Duodenal mucosa (tissue), 2 donors: ENCODE results near the gene TRIM44.

Source experiments
- H3K27ac ChIP-seq: one replicate; pipeline ENCODE4 v1.7.0; 2013; ENCODE audit warnings: low read depth, low read length
- H3K27me3 ChIP-seq, 2 donors: one replicate each; pipeline ENCODE4 v1.7.0; 2013; ENCODE audit warnings: low read length in 2 of 2, control low read depth in 1 of 2; ENCODE audit not compliant: insufficient read depth in 2 of 2, control insufficient read depth in 1 of 2
- H3K36me3 ChIP-seq, 2 donors: one replicate each; pipeline ENCODE4 v1.7.0; 2013; ENCODE audit warnings: low read length in 2 of 2, control low read depth in 1 of 2; ENCODE audit not compliant: insufficient read depth in 2 of 2, control insufficient read depth in 1 of 2
- H3K4me1 ChIP-seq, 2 donors: one replicate each; pipeline ENCODE4 v1.7.0; 2013; ENCODE audit warnings: low read length in 2 of 2, control low read depth in 1 of 2; ENCODE audit not compliant: insufficient read depth in 2 of 2, control insufficient read depth in 1 of 2
- H3K4me3 ChIP-seq, 2 donors: one replicate each; pipeline ENCODE4 v1.7.0; 2013; ENCODE audit warnings: low read length in 2 of 2, low read depth in 1 of 2
- H3K9ac ChIP-seq, 2 donors: one replicate each; pipeline ENCODE4 v1.7.0; 2013; ENCODE audit warnings: low read length in 2 of 2, low read depth in 1 of 2
- H3K9me3 ChIP-seq, 2 donors: one replicate each; pipeline ENCODE4 v1.7.0; 2013; ENCODE audit warnings: low read length in 2 of 2, control low read depth in 1 of 2; ENCODE audit not compliant: control insufficient read depth in 1 of 2

Gene TRIM44

GRCh38 chr11:35671396-35672127 is 9.0 kb downstream of the TRIM44 start:
- Histone ChIP-seq H3K9ac (no peak overlapping the region), H3K9me3 (no peaks in the 10 kb centered on the region), H3K4me3 (no peak overlapping the region), H3K27ac (no peak overlapping the region), H3K27me3 (no peaks in the 10 kb centered on the region), H3K4me1 (peaks cover 0 to 9% of the 10 kb centered on the region in 2 donors), H3K36me3 (no peaks in the 10 kb centered on the region)

DNA sequence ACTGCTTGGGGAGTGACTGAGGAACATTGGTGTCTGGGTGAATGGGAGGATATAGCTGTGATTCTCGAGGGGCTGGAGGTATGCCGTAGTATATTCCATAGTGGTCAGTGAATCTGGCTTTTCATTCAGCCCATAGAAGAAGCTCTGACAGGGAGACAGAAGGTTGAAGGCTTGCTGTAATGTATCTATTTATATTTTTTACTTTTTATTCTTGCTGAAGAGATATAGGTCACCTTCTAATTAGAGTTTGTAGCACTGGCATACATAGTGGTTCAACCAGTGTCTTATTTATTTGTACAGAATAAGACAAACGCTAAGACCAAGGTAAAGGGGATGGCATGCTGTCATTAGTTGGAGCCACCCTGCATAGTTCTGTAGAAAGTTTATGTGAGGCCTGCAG is 10.0 kb downstream of the TRIM44 start:
- no peak overlapping the region for H3K9ac ChIP-seq
- H3K36me3 ChIP-seq = no peaks in the 10 kb centered on the region
- H3K4me3 ChIP-seq = no peak overlapping the region
- no peak overlapping the region for H3K27ac ChIP-seq
- H3K9me3 ChIP-seq = no peaks in the 10 kb centered on the region
- H3K4me1 ChIP-seq = peaks cover 0 to 10% of the 10 kb centered on the region in 2 donors
- H3K27me3 ChIP-seq = no peaks in the 10 kb centered on the region

DNA sequence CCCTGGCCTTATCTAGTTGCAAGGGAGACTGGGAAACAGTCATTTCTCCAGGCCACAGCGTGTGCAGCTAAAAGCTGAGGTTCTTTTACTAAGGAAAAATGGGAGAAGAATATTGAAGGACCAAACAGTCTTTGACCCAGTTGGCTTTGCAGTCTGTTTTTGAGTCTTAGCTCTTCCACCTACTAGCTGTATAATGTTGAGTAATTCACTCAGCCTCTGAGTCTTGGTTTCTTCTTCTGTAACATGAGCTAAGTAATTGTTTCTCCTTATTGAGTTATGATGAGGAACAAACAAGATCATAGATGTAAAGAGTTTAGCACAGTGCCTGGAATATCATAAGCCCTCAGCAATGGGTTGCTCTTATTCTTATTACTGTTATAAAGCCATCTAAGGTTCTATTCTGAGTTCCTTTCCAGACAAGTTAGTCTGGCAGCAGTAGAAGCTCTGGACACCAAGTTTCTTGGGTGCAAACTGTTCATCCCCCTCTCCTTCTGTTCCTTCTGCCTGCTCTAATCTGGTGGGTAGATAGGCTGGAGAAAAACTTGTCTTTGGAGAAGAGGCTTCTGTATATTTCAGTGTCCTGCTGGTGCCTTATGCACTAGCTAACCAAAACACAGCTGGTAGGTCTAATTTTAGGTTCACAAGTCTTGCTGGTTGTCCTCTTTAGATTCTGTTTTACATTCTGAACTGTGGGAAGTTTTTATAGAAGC is 13.5 kb downstream of the TRIM44 start:
- H3K27me3 ChIP-seq = no peaks in the 10 kb centered on the region
- H3K4me1 ChIP-seq = peaks cover 0 to 14% of the 10 kb centered on the region in 2 donors
- no peak overlapping the region for H3K9ac ChIP-seq
- no peaks in the 10 kb centered on the region for H3K36me3 ChIP-seq
- no peak overlapping the region for H3K27ac ChIP-seq
- no peak overlapping the region for H3K4me3 ChIP-seq
- H3K9me3 ChIP-seq = no peaks in the 10 kb centered on the region

DNA sequence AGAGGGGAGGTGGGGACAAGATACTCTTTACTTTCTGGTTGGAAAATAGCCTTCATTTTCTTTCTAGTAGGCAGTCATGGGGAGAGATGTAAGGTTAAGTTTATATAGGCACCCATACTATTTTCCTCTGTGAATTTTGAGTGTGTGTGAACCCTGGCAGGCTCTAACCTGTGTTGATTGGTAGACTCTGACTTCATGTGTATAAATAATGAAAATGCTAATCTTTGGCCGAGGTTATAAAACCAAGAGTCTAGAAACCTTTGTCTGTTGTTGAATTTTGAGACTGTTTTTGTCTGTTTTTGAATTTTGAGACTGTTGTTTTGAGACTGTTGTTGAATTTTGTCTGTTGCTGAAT is 14.0 kb downstream of the TRIM44 start:
- Histone ChIP-seq H3K27ac (no peak overlapping the region), H3K9me3 (no peaks in the 10 kb centered on the region), H3K4me1 (peaks cover 0 to 14% of the 10 kb centered on the region in 2 donors), H3K9ac (no peak overlapping the region), H3K4me3 (no peak overlapping the region), H3K27me3 (no peaks in the 10 kb centered on the region), H3K36me3 (no peaks in the 10 kb centered on the region)

- H3K36me3 ChIP-seq = no peaks in the 10 kb centered on the region
- no peak overlapping the region for H3K27ac ChIP-seq
- peaks cover 12 to 24% of the 10 kb centered on the region in 2 donors for H3K4me1 ChIP-seq
- H3K9ac ChIP-seq = no peak overlapping the region
- no peaks in the 10 kb centered on the region for H3K27me3 ChIP-seq
- H3K9me3 ChIP-seq = no peaks in the 10 kb centered on the region
- H3K4me3 ChIP-seq = no peak overlapping the region
These were observed 15.3 kb downstream of the TRIM44 start for GRCh38 chr11:35677904-35678303.

DNA sequence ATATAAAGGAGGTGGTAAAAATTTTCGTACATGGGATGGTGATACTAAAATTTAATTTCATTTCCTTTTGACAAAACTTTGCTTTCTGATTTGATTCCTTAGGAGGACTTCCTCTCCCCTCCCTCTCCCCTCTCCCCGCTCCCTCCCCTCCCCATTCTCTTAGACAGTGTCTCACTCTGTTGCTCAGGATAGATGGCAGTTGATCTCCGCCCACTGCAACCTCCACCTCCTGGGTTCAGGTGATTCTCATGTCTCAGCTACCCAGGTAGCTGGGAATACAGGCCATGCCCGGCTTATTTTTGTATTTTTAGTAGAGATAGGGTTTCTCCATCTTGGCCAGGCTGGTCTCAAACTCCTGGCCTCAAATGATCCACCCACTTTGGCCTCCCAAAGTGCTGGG is 15.9 kb downstream of the TRIM44 start:
- H3K27me3 ChIP-seq = no peaks in the 10 kb centered on the region
- peaks cover 12 to 27% of the 10 kb centered on the region in 2 donors for H3K4me1 ChIP-seq
- no peaks in the 10 kb centered on the region for H3K9me3 ChIP-seq
- H3K27ac ChIP-seq = no peak overlapping the region
- no peak overlapping the region for H3K9ac ChIP-seq
- H3K4me3 ChIP-seq = no peak overlapping the region
- no peaks in the 10 kb centered on the region for H3K36me3 ChIP-seq

GRCh38 chr11:35678975-35679374 is 16.4 kb downstream of the TRIM44 start:
- Histone ChIP-seq H3K4me3 (no peak overlapping the region), H3K27me3 (no peaks in the 10 kb centered on the region), H3K9ac (no peak overlapping the region), H3K27ac (no peak overlapping the region), H3K9me3 (no peaks in the 10 kb centered on the region), H3K4me1 (peaks cover 12 to 30% of the 10 kb centered on the region in 2 donors), H3K36me3 (no peaks in the 10 kb centered on the region)

GRCh38 chr11:35680506-35680905 is 17.9 kb downstream of the TRIM44 start:
- H3K27me3 ChIP-seq = no peaks in the 10 kb centered on the region
- no peak overlapping the region for H3K4me3 ChIP-seq
- H3K9me3 ChIP-seq = no peaks in the 10 kb centered on the region
- peaks cover 12 to 35% of the 10 kb centered on the region in 2 donors for H3K4me1 ChIP-seq
- H3K9ac ChIP-seq = no peak overlapping the region
- H3K27ac ChIP-seq = no peak overlapping the region
- no peaks in the 10 kb centered on the region for H3K36me3 ChIP-seq

GRCh38 chr11:35681163-35681767 is 18.7 kb downstream of the TRIM44 start:
- no peak overlapping the region for H3K9ac ChIP-seq
- H3K36me3 ChIP-seq = peaks cover 0 to 6% of the 10 kb centered on the region in 2 donors
- no peak overlapping the region for H3K27ac ChIP-seq
- no peaks in the 10 kb centered on the region for H3K27me3 ChIP-seq
- no peak overlapping the region for H3K4me3 ChIP-seq
- peaks cover 12 to 28% of the 10 kb centered on the region in 2 donors for H3K4me1 ChIP-seq
- H3K9me3 ChIP-seq = no peaks in the 10 kb centered on the region
